Measurements from ENCODE around the gene TRIM74. TPM values are rescaled to one million over a fixed set of nuclear protein-coding genes. Genes with fewer than 3 reads are reported as not detected.
"Not testable (repeated sequence)": the region's sequence is repeated elsewhere in the genome, so short reads cannot be mapped to it uniquely, and the experiment has no call there.

The TRIM74 gene
- total and polyA plus RNA-seq, 2 donors: 0.41 TPM; not detected in 1

DNA sequence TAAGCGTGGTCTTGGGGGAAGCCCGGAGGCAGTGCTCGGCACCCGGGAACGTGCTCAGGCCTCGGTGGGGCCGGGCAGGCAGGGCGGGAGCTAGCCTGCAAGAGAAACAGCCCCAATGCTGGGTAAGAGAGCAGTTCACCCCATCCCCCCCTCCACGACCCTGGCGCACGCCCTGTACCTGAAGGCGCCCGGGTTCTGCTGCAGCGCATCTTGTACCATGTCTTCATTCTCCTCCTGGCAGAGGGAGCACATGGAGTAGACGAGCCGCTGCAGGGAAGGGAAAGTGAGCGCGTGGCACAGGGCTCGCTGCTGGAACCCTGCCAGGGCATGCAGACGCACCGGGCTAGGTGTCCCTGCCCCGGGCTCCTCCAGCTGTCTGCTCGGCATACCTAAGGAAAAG, 20.6 kb downstream of the TRIM74 start:
- 89% methylated on average over 16 of the region's 23 CpGs for WGBS
- DNase-seq (ENCODE audit: extremely low spot score); H3K36me3 ChIP-seq (ENCODE audit: insufficient read depth): not testable (repeated sequence)

DNA sequence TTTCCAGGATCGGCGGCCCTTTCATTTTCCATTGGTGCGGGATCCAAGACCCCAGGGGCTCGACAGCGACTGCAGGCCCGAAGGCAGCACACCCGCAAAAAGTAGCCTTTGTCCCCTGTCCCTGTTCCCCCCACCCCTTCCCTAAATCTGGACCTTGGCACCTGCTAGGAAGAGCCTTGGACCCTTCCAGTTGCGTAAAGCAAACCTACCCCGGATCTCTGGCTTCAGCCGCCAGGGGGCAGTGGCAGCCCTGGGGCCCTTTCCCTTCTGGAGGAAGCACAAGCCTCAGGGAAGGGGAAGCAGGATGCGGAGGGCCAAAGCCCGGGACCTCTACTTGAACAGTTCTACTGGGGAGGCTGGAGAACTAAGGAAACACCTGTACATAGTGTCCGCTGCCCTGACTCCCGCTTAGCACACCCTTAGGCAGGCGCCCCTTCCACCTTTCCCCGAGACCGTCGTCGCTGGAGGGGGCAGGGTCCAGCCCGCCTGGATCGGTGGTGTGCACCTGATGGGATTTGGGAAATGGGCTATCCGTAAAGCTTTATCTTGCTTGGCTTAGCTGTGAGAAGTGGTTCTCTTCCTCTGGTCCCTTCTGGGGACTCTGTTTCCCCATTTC, 23.0 kb downstream of the TRIM74 start:
- H3K27ac ChIP-seq (ENCODE audit: low read depth); H3K4me3 ChIP-seq (ENCODE audit: low read depth, low read length); H3K4me1 ChIP-seq (ENCODE audit: insufficient read depth); DNase-seq (ENCODE audit: extremely low spot score); H3K36me3 ChIP-seq (ENCODE audit: insufficient read depth): not testable (repeated sequence)
- 84% methylated on average over 22 of the region's 22 CpGs for WGBS

More for the DNA sequence above, 20.6 kb downstream of the TRIM74 start:
- H3K4me1 ChIP-seq (ENCODE audit: insufficient read depth); H3K27ac ChIP-seq (ENCODE audit: low read depth); H3K4me3 ChIP-seq (ENCODE audit: low read depth, low read length): not testable (repeated sequence)

DNA sequence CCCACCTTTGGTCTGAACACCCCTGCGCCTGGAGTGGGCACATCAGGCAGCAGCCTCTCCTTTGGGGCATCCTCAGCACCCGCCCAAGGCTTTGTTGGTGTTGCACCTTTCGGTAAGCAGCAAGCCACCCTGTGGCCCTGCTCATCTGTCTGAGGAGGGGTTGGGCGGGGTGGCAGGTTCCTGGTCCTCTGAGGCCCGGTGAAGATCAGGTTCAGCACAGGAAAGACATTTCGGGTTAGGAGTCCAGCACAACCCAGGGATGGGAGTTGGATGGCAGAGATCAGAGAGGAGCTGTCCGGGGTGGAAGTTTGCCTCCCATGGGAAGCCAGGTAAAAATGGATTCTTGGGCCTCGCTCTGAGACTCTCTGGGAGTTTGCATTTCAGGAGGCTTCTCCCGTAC, 23.7 kb downstream of the TRIM74 start:
- H3K4me3 ChIP-seq (ENCODE audit: low read depth, low read length); H3K4me1 ChIP-seq (ENCODE audit: insufficient read depth); DNase-seq (ENCODE audit: extremely low spot score); H3K36me3 ChIP-seq (ENCODE audit: insufficient read depth); H3K27ac ChIP-seq (ENCODE audit: low read depth): not testable (repeated sequence)
- WGBS: 90% methylated on average over 9 of the region's 9 CpGs

DNA sequence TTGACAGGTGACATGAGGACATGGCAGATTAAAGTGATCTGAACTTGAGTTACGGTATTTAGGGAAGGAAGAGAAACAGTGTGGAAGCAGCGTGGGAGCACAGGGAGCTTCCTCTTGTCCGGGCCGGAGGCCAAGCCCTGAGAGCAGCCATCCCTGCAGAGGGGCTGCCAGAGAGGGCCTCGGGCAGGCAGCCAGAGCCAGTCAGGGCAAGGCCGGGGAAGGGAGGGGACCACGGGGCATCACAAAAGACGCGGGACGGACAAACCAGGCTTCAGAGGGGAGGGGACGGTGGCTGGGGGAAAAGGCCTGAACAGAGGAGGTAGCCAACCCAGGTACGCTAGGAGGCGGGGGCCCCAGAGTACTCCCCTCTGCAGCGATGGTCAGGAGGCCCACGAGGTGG, 24.3 kb downstream of the TRIM74 start:
- not testable (repeated sequence) for H3K4me3 ChIP-seq (ENCODE audit: low read depth, low read length); H3K27ac ChIP-seq (ENCODE audit: low read depth); DNase-seq (ENCODE audit: extremely low spot score); H3K36me3 ChIP-seq (ENCODE audit: insufficient read depth); H3K4me1 ChIP-seq (ENCODE audit: insufficient read depth)
- WGBS: 54% methylated on average over 9 of the region's 15 CpGs

DNA sequence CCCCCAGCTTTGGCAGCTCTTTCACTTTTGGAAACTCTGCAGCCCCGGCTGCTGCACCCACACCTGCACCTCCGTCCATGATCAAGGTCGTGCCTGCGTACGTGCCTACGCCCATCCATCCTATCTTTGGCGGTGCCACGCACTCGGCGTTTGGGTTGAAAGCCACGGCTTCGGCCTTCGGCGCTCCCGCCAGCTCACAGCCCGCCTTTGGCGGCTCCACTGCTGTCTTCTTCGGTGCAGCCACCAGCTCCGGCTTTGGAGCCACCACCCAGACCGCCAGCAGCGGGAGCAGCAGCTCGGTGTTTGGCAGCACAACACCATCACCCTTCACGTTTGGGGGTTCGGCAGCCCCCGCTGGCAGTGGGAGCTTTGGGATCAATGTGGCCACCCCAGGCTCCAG, 26.3 kb downstream of the TRIM74 start:
- H3K4me3 ChIP-seq (ENCODE audit: low read depth, low read length); DNase-seq (ENCODE audit: extremely low spot score); H3K4me1 ChIP-seq (ENCODE audit: insufficient read depth); H3K27ac ChIP-seq (ENCODE audit: low read depth); H3K36me3 ChIP-seq (ENCODE audit: insufficient read depth): not testable (repeated sequence)
- WGBS: 97% methylated on average over 25 of the region's 25 CpGs

DNA sequence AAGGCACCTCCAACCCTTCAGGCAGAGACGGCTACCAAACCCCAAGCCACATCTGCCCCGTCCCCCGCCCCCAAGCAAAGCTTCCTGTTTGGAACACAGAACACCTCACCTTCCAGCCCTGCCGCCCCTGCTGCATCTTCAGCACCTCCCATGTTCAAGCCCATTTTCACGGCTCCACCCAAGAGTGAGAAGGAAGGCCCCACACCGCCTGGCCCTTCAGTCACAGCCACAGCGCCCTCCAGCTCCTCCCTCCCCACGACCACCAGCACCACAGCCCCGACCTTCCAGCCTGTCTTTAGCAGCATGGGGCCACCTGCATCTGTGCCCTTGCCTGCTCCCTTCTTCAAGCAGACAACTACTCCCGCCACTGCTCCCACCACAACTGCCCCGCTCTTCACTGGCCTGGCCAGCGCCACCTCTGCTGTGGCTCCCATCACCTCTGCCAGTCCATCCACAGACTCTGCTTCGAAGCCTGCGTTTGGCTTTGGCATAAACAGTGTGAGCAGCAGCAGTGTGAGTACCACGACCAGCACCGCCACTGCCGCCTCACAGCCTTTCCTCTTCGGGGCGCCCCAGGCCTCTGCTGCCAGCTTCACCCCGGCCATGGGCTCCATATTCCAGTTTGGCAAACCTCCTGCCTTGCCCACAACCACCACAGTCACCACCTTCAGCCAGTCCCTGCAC, 27.1 kb downstream of the TRIM74 start:
- not testable (repeated sequence) for DNase-seq (ENCODE audit: extremely low spot score); H3K4me3 ChIP-seq (ENCODE audit: low read depth, low read length); H3K4me1 ChIP-seq (ENCODE audit: insufficient read depth); H3K36me3 ChIP-seq (ENCODE audit: insufficient read depth); H3K27ac ChIP-seq (ENCODE audit: low read depth)
- 89% methylated on average over 7 of the region's 20 CpGs for WGBS

DNA sequence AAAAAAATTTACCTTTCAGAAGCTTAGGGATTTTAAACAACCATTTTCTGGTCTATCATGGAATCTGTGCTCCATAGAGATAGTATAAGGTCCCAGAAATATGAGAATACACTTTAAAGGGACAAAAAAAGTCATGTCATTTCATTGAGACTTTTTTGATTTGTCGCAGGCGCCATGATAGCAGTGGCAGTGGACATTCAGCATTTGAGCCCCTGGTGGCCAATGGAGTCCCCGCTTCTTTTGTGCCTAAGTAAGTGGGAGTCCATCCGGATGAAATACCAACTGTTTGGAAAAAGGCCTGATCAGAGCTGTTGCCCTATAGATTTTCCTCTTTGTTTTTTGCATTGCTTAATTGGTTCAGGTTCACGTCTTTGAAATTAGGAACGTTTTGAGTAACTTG, 41.0 kb downstream of the TRIM74 start:
- not testable (repeated sequence) for DNase-seq (ENCODE audit: extremely low spot score); H3K36me3 ChIP-seq (ENCODE audit: insufficient read depth); H3K27ac ChIP-seq (ENCODE audit: low read depth); H3K4me1 ChIP-seq (ENCODE audit: insufficient read depth); H3K4me3 ChIP-seq (ENCODE audit: low read depth, low read length)
- 93% methylated on average over 6 of the region's 6 CpGs for WGBS

DNA sequence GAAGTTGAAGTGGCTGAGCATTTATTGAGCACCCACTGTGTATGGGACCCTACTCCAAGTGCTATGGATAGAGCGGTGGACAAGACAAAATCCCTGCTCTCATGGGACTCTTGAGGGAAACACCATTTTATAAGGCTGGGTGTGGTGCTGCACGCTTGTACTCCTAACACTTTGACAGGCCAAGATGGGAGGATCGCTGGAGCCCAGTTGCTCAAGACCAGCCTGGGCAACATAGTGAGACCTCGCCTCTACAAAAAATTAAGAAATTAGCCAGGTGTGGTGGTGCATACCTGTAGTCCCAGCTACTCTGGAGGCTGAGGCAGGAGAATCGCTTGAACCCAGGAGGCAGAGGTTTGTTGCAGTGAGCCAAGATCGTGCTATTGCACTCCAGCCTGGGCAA, 41.5 kb downstream of the TRIM74 start:
- 97% methylated on average over 6 of the region's 6 CpGs for WGBS
- DNase-seq (ENCODE audit: extremely low spot score): not testable (repeated sequence)

DNA sequence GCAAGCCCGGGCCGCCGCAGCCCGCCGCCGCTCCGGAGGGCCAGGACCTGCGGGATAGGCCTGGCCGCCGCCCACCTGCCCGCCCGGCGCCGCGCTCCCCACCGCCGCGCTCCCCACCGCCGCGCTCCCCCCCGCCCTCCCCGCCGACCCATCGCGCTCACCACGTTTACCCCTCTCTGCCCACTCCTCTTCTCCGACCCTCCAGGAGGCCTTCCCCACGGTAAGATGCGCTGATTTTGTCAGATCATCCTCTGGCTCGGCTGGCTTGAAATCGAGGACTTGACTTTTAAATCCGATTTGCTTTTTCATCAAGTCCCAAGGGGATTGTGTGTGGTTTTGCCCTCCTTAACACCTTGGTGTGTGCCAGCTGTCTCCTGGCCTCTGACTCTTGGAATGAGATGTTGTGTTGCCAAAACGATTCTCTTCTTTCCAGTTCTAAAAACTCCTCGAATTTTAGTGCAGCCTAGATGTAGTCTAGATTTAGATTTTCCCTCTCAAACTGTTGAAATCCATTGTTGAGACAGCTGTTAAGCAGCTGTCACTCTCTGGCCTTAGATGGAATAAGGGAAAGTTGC, 43.6 kb downstream of the TRIM74 start:
- H3K27ac ChIP-seq (ENCODE audit: low read depth): peak overlapping the region; percentile 94
- WGBS: under 1% methylated on average over 35 of the region's 35 CpGs
- DNase-seq (ENCODE audit: extremely low spot score): no peak
- H3K4me3 ChIP-seq (ENCODE audit: low read depth, low read length): peak overlapping the region; percentile 74
- peaks cover 4% of the 10 kb centered on the region for H3K36me3 ChIP-seq (ENCODE audit: insufficient read depth)
- no peaks in the 10 kb centered on the region for H3K4me1 ChIP-seq (ENCODE audit: insufficient read depth)

More for the DNA sequence above, 41.5 kb downstream of the TRIM74 start:
- H3K4me3 ChIP-seq (ENCODE audit: low read depth, low read length); H3K4me1 ChIP-seq (ENCODE audit: insufficient read depth); H3K36me3 ChIP-seq (ENCODE audit: insufficient read depth); H3K27ac ChIP-seq (ENCODE audit: low read depth): not testable (repeated sequence)

DNA sequence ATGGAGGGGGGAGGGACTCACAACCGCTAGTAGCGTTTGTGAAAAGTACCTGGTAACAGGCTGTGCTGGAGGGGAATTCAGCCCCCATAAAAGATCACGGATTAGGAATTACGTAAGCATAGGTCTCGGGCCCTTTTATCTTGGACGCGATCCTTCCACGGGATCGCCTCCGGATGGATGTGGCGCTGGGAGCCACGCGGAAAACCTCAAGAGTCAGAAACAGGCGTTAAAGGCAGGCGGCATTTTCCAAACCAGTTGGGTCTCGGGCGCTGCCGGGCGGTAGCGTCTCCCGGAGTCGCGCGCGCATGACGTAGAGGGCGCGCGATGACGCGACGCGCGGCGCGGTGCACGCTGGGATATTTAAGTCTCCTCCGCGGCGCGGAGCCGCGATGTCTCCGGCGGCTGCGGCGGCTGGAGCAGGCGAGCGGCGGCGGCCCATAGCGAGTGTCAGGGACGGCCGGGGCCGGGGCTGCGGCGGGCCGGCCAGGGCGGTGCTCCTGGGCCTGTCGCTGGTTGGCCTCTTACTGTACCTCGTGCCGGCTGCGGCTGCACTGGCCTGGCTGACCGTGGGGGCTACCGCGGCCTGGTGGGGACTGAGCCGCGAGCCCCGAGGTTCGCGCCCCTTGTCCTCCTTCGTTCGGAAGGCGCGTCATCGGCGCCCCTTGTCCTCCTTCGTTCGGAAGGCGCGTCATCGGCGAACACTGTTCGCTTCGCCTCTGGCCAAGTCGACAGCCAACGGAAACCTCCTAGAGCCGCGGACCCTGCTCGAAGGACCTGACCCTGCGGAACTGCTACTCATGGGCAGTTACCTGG, 44.3 kb downstream of the TRIM74 start, which contains the start of gene POM121:
TSS of gene POM121 (plus strand) at position 363 of the 813 bp plus-strand sequence. CDS start at position 390, 27 bp downstream.
- under 1% methylated on average over 91 of the region's 91 CpGs for WGBS
- no peak for DNase-seq (ENCODE audit: extremely low spot score)
- Histone ChIP-seq H3K4me3 (ENCODE audit: low read depth, low read length) (peak within 1 kb of the TSS; percentile 74), H3K4me1 (ENCODE audit: insufficient read depth) (no peaks in the 10 kb centered on the region), H3K36me3 (ENCODE audit: insufficient read depth) (peaks cover 3% of the 10 kb centered on the region), H3K27ac (ENCODE audit: low read depth) (peak within 1 kb of the TSS; percentile 94)

DNA sequence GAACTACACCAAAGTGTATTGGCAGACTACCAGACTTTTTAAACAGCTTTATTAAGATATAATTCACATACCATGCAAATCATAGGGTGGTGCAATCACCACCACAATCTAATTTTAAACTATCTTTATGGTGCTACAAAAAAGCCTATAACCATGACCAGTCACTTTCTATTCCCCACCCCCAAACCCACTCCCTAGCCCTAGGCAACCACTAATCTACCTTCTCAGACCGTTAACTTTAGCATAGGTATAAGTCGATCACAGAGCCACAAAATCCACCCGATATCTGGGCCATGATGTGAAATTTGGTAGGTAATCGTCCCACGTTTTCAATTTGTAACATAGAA, 44.9 kb downstream of the TRIM74 start:
- Histone ChIP-seq H3K27ac (ENCODE audit: low read depth) (peak overlapping the region; percentile 61), H3K4me1 (ENCODE audit: insufficient read depth) (no peaks in the 10 kb centered on the region), H3K4me3 (ENCODE audit: low read depth, low read length) (peak overlapping the region; percentile 74), H3K36me3 (ENCODE audit: insufficient read depth) (peaks cover 2% of the 10 kb centered on the region)
- under 1% methylated on average over 5 of the region's 5 CpGs for WGBS
- DNase-seq (ENCODE audit: extremely low spot score): no peak

DNA sequence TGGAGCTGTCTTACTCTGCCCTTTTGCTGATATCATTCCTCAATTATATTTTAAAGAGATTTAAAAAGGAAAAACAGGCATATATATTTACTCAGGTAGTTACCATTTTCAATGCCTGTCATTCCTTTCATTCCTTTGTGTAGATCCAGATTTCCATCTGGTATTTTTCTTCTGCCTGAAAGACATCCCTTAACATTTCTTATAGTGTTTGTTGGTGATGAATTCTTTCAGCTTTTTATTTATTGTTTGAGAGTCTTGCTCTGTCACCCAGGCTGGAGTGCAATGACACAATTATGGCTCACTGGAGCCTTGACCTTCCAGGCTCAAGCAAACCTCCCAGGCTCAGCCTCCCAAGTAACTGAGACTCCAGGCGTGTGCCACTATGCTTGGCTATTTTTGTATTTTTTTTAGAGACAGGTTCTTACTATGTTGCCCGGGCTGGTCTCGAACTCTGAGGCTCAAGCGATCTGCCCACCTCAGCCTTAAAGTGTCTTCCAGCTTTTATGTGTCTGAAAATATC, 50.0 kb downstream of the TRIM74 start:
- Histone ChIP-seq H3K27ac (ENCODE audit: low read depth) (no peak overlapping the region), H3K36me3 (ENCODE audit: insufficient read depth) (peaks cover 2% of the 10 kb centered on the region), H3K4me1 (ENCODE audit: insufficient read depth) (no peaks in the 10 kb centered on the region), H3K4me3 (ENCODE audit: low read depth, low read length) (no peak overlapping the region)
- DNase-seq (ENCODE audit: extremely low spot score): no peak
- WGBS: 94% methylated on average over 4 of the region's 4 CpGs

DNA sequence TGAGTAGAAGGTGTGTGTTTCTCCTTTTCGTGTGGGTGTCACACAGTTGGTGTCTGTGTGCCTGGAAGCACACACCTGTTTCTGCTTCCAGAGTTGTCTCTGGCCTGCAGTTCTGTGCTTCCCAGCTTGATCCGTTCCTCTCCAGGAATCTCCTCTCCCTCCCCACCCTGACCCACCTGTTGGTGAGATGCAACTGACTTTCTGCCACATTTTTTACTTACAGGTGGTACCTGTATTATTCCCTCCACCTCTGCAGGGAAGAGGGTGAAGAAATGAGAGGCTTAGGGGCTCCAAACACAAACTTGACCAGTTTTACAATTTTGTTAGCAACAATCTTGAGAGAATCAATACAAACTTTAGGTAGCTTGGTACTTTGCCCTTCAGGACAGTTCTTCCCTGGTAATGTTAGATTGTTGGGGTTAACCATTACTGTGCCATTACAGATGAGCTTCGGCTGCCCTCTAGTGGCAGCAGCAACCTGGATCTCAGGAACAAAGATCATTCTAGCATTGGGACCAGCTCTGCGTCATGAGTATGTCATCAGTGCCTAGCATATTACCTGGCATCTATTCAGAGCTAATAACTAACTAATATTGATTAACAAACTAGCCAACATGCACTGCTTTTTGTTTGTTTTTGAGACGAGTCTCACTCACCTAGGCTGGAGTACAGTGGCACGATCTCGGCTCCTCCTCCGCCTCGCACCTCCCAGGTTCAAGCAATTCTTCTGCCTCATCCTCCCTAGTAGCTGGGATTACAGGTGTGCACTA, 54.3 kb downstream of the TRIM74 start:
- H3K4me3 ChIP-seq (ENCODE audit: low read depth, low read length); H3K36me3 ChIP-seq (ENCODE audit: insufficient read depth); DNase-seq (ENCODE audit: extremely low spot score); H3K4me1 ChIP-seq (ENCODE audit: insufficient read depth); H3K27ac ChIP-seq (ENCODE audit: low read depth): not testable (repeated sequence)
- WGBS: 68% methylated on average over 9 of the region's 9 CpGs

Data from urinary bladder (tissue), 4 donors.